IMR-90 (cell line): ENCODE data around the gene LGI4. TPM values are rescaled to one million over a fixed set of nuclear protein-coding genes. Genes with fewer than 3 reads are reported as not detected.

Experiments
- ATAC-seq: fragments of 200-7000 bp; cut with Tn5 transposase; 2 replicates; pipeline ENCODE4 v1.9.1; 2020; ENCODE audit warnings: low read depth, mild to moderate bottlenecking, moderate library complexity
- BruUV-seq: library from RNA; stranded (reverse); fragments of 400-500 nt; replicated peaks from 2 replicates; lab custom pipeline; 2021; lab: Mats Ljungman, UMichigan
- CTCF ChIA-PET: fragments of 300-600 bp; formaldehyde crosslinking; extraction: SDS; loops from one replicate; lab custom pipeline; 2021; ENCODE audit warnings: antibody characterized with exemption; lab: Yijun Ruan, JAX
- POLR2A ChIA-PET: fragments of 300-600 bp; sonication (Branson Sonifier 250); formaldehyde crosslinking; loops from one replicate; lab custom pipeline; 2022; ENCODE audit warnings: antibody characterized with exemption; ENCODE audit not compliant: unreplicated experiment; lab: Charles Lee
- DNase-seq: peaks from one replicate; pipeline ENCODE4 v3.0.0; 2013
- H2AFZ ChIP-seq: replicated peaks from 2 replicates; pipeline ENCODE3; 2013; ENCODE audit warnings: low read length, mild to moderate bottlenecking; ENCODE audit not compliant: poor library complexity
- H2AK5ac ChIP-seq: 2 replicates; pipeline ENCODE4 v1.6.1; 2013; ENCODE audit warnings: low read depth, low read length, inconsistent platforms
- H2AK9ac ChIP-seq: replicated peaks from 2 replicates; pipeline ENCODE3; 2013; ENCODE audit warnings: mild to moderate bottlenecking, low read depth, low read length, moderate library complexity; ENCODE audit not compliant: poor library complexity
- H2BK120ac ChIP-seq: 2 replicates; pipeline ENCODE4 v1.6.1; 2013; ENCODE audit warnings: low read depth, low read length, inconsistent platforms
- H2BK15ac ChIP-seq: 3 replicates; pipeline ENCODE4 v1.6.1; 2013; ENCODE audit warnings: low read depth, low read length, inconsistent platforms
- H2BK20ac ChIP-seq: 2 replicates; pipeline ENCODE4 v1.6.1; 2013; ENCODE audit warnings: low read depth, mild to moderate bottlenecking, inconsistent platforms, low read length, moderate library complexity
- H2BK5ac ChIP-seq: 2 replicates; pipeline ENCODE4 v1.6.1; 2013; ENCODE audit warnings: mild to moderate bottlenecking, low read depth, low read length, inconsistent platforms; ENCODE audit not compliant: poor library complexity, severe bottlenecking
- H3K14ac ChIP-seq: replicated peaks from 2 replicates; pipeline ENCODE4 v1.6.1; 2013; ENCODE audit warnings: low read depth, low read length, inconsistent platforms
- H3K18ac ChIP-seq: 2 replicates; pipeline ENCODE4 v1.6.1; 2013; ENCODE audit warnings: low read depth, low read length, control low read depth
- H3K23ac ChIP-seq: 2 replicates; pipeline ENCODE4 v1.6.1; 2013; ENCODE audit warnings: low read depth, low read length, inconsistent platforms
- H3K27ac ChIP-seq: 2 replicates; pipeline ENCODE4 v1.5.1; 2013; ENCODE audit warnings: mild to moderate bottlenecking, control low read depth, low read length; ENCODE audit not compliant: insufficient read depth
- H3K27me3 ChIP-seq: 2 replicates; pipeline ENCODE4 v1.6.1; 2013; ENCODE audit warnings: low read length; ENCODE audit not compliant: control insufficient read depth, insufficient read depth
- H3K36me3 ChIP-seq: 2 replicates; pipeline ENCODE4 v1.6.1; 2013; ENCODE audit warnings: low read length, mixed read lengths; ENCODE audit not compliant: control insufficient read depth, insufficient read depth
- H3K4ac ChIP-seq: 2 replicates; pipeline ENCODE4 v1.6.1; 2013; ENCODE audit warnings: low read depth, low read length, inconsistent platforms
- H3K4me1 ChIP-seq: 2 replicates; pipeline ENCODE4 v1.6.1; 2013; ENCODE audit warnings: low read length, mixed read lengths; ENCODE audit not compliant: control insufficient read depth, insufficient read depth
- H3K4me2 ChIP-seq: 2 replicates; pipeline ENCODE4 v1.6.1; 2013; ENCODE audit warnings: low read depth, mild to moderate bottlenecking, control low read depth, low read length, moderate library complexity
- H3K4me3 ChIP-seq: 2 replicates; pipeline ENCODE4 v1.5.1; 2013; ENCODE audit warnings: low read depth, mild to moderate bottlenecking, control low read depth, low read length, moderate library complexity; ENCODE audit not compliant: insufficient read depth
- H3K56ac ChIP-seq: 2 replicates; pipeline ENCODE4 v1.6.1; 2013; ENCODE audit warnings: low read length, inconsistent platforms; ENCODE audit not compliant: insufficient read depth; ENCODE audit errors: extremely low read depth
- H3K79me1 ChIP-seq, 2 experiments: 2 replicates each; pipeline ENCODE4 v1.6.1; 2013; ENCODE audit warnings: low read length in 2 of 2, inconsistent platforms in 1 of 2, low read depth in 1 of 2
- H3K9ac ChIP-seq: 2 replicates; pipeline ENCODE4 v1.6.1; 2013; ENCODE audit warnings: low read depth, low read length, control low read depth
- H3K9me1 ChIP-seq: 2 replicates; pipeline ENCODE4 v1.6.1; 2013; ENCODE audit warnings: low read length, inconsistent platforms; ENCODE audit not compliant: insufficient read depth
- H3K9me3 ChIP-seq: 2 replicates; pipeline ENCODE4 v1.6.1; 2013; ENCODE audit warnings: low read length; ENCODE audit not compliant: control insufficient read depth, insufficient read depth
- H4K20me1 ChIP-seq: 2 replicates; pipeline ENCODE4 v1.6.1; 2013; ENCODE audit warnings: low read length, inconsistent platforms; ENCODE audit not compliant: insufficient read depth
- H4K5ac ChIP-seq: 2 replicates; pipeline ENCODE4 v1.6.1; 2013; ENCODE audit warnings: mild to moderate bottlenecking, low read depth, low read length, control low read depth
- H4K8ac ChIP-seq, 2 experiments: 2 replicates each; pipeline ENCODE4 v1.6.1; 2013; ENCODE audit warnings: low read depth in 2 of 2, low read length in 2 of 2, control low read depth in 1 of 2, inconsistent platforms in 1 of 2
- H4K91ac ChIP-seq: 2 replicates; pipeline ENCODE4 v1.6.1; 2013; ENCODE audit warnings: low read depth, low read length, inconsistent platforms; ENCODE audit not compliant: insufficient read depth
- NFE2L2 ChIP-seq: fragments of 150-350 bp; IDR thresholded peaks from 2 replicates; pipeline ENCODE4 v1.6.1; 2016; ENCODE audit warnings: low read depth, mild to moderate bottlenecking, low read length
- RCOR1 ChIP-seq: IDR thresholded peaks from 2 replicates; pipeline ENCODE4 v1.6.1; 2012; ENCODE audit warnings: mild to moderate bottlenecking, low read length, improper control_type of control experiment; ENCODE audit not compliant: insufficient replicate concordance
- WGBS, 2 experiments: methylation state at CpG; one replicate each; pipeline versions ENCODE4 v1.1.5 to v1.1.7; 2013; ENCODE audit warnings: missing lambda C conversion rate in 2 of 2; ENCODE audit not compliant: insufficient read length in 1 of 2; ENCODE audit errors: extremely low coverage in 2 of 2; 5-methylcytosine and 5-hydroxymethylcytosine counted together
- dilution Hi-C: fragments of 300-500 bp; cut with HindIII; formaldehyde crosslinking; loops from one replicate; pipeline ENCODE4 v1.14.3; 2018; ENCODE audit warnings: low sequenced_read_pairs; ENCODE audit not compliant: unreplicated experiment
- in situ Hi-C: fragments of 300-500 bp; cut with MboI; formaldehyde crosslinking; loops from 3 replicates; pipeline ENCODE4 v1.14.3; 2019; ENCODE audit warnings: low sequenced_read_pairs, inconsistent platforms, mixed read lengths
- intact Hi-C: fragments of 100-400 bp; cut with micrococcal nuclease; formaldehyde crosslinking; loops from 2 replicates; pipeline ENCODE4 v1.10.0; 2022
- polyA plus RNA-seq, 3 experiments: library from polyadenylated mRNA; depleted of rRNA; stranded (reverse); fragments of >200 nt; gene quantifications; 2 replicates each; pipeline ENCODE4 v1.2.3, GENCODE V29; 2012; ENCODE audit warnings: low replicate concordance in 1 of 3
- total RNA-seq: library from RNA; depleted of rRNA; stranded (reverse); fragments of >200 nt; gene quantifications from 2 replicates; pipeline ENCODE4 v1.2.3, GENCODE V29; 2012

Gene LGI4
- total and polyA plus RNA-seq, 2 of the 4 experiments (the other 2 are of a cell fraction): 0.10 TPM; not detected in 1

DNA sequence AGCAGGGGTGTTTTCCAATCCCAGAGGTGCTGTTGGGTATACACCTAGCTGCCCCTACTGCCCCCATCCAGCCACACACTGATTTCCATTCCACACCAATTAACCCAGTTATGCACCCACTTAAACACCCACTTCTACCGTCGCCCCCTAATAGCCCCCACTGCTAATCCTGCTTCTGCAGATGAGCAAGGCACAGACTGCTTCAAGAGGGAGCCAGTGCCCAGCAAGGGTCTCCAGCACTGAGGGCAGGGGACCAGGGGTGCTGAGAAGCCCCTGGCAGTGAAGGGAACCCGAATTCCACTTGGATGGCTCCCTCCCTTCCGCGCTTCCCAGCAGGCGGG is 9.4 kb upstream of the LGI4 start:
- TF ChIP-seq RCOR1 (no peak), NFE2L2 (no peak)
- H3K9ac ChIP-seq: no peak overlapping the region
- no peaks in the 10 kb centered on the region for H3K36me3 ChIP-seq
- H3K4me2 ChIP-seq: no peak overlapping the region
- no peak overlapping the region for H2BK20ac ChIP-seq
- no CpG with 5 or more reads among the region's 6 CpGs for WGBS, 2 experiments
- H3K14ac ChIP-seq: no peak overlapping the region
- peaks cover 9% of the 10 kb centered on the region for H3K4me1 ChIP-seq
- H3K4me3 ChIP-seq: no peak overlapping the region
- H3K4ac ChIP-seq: no peak overlapping the region
- in situ Hi-C loops: no loop called here
- no peak overlapping the region for H3K56ac ChIP-seq
- ChIA-PET POLR2A (no interaction called here), CTCF (no interaction called here)
- H3K9me3 ChIP-seq: no peaks in the 10 kb centered on the region
- H2BK120ac ChIP-seq: no peak overlapping the region
- no peak overlapping the region for H3K18ac ChIP-seq
- dilution Hi-C loops: no loop called here
- H2AFZ ChIP-seq: no peak overlapping the region
- H3K23ac ChIP-seq: no peak overlapping the region
- H3K79me1 ChIP-seq: no peaks in the 10 kb centered on the region
- no peak for ATAC-seq
- H2AK9ac ChIP-seq: no peak overlapping the region
- no peaks in the 10 kb centered on the region for H4K20me1 ChIP-seq
- H4K91ac ChIP-seq: no peak overlapping the region
- H2AK5ac ChIP-seq: no peak overlapping the region
- DNase-seq: no peak
- H3K9me1 ChIP-seq: peaks cover 3% of the 10 kb centered on the region; the same call in 1 of the 2 replicates
- H3K27ac ChIP-seq: no peak overlapping the region
- peaks cover 31% of the 10 kb centered on the region for H3K27me3 ChIP-seq
- H4K8ac ChIP-seq: no peak overlapping the region
- intact Hi-C loops: loop anchor here (5.0 kb wide), 1 partner anchor 123 kb away; the partner anchor contains the start of gene USF2
- H2BK15ac ChIP-seq: no peak overlapping the region
- H4K5ac ChIP-seq: no peak overlapping the region
- no peak overlapping the region for H2BK5ac ChIP-seq
- no TSS peak for BruUV-seq
